Measurements from ENCODE around the gene FYTTD1. TPM values are rescaled to one million over a fixed set of nuclear protein-coding genes. Genes with fewer than 3 reads are reported as not detected.

The FYTTD1 gene
- total RNA-seq, 2 experiments from 2014 or later = 47.6 to 57.8 TPM

GRCh38 chr3:197829397-197830045, 79.8 kb downstream of the FYTTD1 start:
- no peaks in the 10 kb centered on the region for H3K9me2 ChIP-seq (ENCODE audit: insufficient read depth, low read length)
- no peak overlapping the region for H3K4me3 ChIP-seq (ENCODE audit: low read depth, low read length, poor library complexity, severe bottlenecking)
- no TSS peak for BruUV-seq (replicated peaks)
- ChIA-PET CTCF (ENCODE audit: unreplicated experiment) (no interaction called here), POLR2A (interaction anchor here (0.6 to 0.7 kb wide), 2 partner anchors 228 to 329 kb away, joined by 3 read pairs; no protein-coding TSS in a partner anchor)
- TF ChIP-seq EZH2phosphoT487 (IDR thresholded peaks at IDR 0.05; ENCODE audit: borderline replicate concordance, low read depth, low read length) (no peak), CTCF (conservative IDR thresholded peaks at IDR 0.05; ENCODE audit: low read length) (no peak)
- no peak overlapping the region for H3K4me2 ChIP-seq (ENCODE audit: low read length)
- no peak for DNase-seq (ENCODE audit: low spot score)
- no peaks in the 10 kb centered on the region for H4K20me1 ChIP-seq (ENCODE audit: insufficient read depth, low read length)
- no peak overlapping the region for H3K27ac ChIP-seq (ENCODE audit: low read depth, low read length, poor library complexity, severe bottlenecking)
- no peak overlapping the region for H2AFZ ChIP-seq (ENCODE audit: low read length)
- intact Hi-C loops (cut with micrococcal nuclease; ENCODE audit: unreplicated experiment) = no loop called here
- H3K36me3 ChIP-seq (ENCODE audit: insufficient read depth, low read length) = peaks cover 69% of the 10 kb centered on the region
- H3K79me2 ChIP-seq (ENCODE audit: insufficient read depth, low read depth, low read length) = no peaks in the 10 kb centered on the region
- H3K4me1 ChIP-seq (ENCODE audit: insufficient read depth, low read length, poor library complexity, severe bottlenecking) = no peaks in the 10 kb centered on the region
- no peaks in the 10 kb centered on the region for H3K9me3 ChIP-seq (ENCODE audit: low read length)

- Histone ChIP-seq H3K4me3 (ENCODE audit: low read depth, low read length, poor library complexity, severe bottlenecking) (no peak overlapping the region), H3K9me3 (ENCODE audit: low read length) (no peaks in the 10 kb centered on the region), H3K36me3 (ENCODE audit: insufficient read depth, low read length) (peaks cover 68% of the 10 kb centered on the region), H4K20me1 (ENCODE audit: insufficient read depth, low read length) (no peaks in the 10 kb centered on the region), H3K9me2 (ENCODE audit: insufficient read depth, low read length) (no peaks in the 10 kb centered on the region), H2AFZ (ENCODE audit: low read length) (no peak overlapping the region), H3K27ac (ENCODE audit: low read depth, low read length, poor library complexity, severe bottlenecking) (no peak overlapping the region), H3K79me2 (ENCODE audit: insufficient read depth, low read depth, low read length) (no peaks in the 10 kb centered on the region), H3K4me1 (ENCODE audit: insufficient read depth, low read length, poor library complexity, severe bottlenecking) (no peaks in the 10 kb centered on the region), H3K4me2 (ENCODE audit: low read length) (no peak overlapping the region)
- no peak for DNase-seq (ENCODE audit: low spot score)
- no peak for TF ChIP-seq CTCF (conservative IDR thresholded peaks at IDR 0.05; ENCODE audit: low read length)
- no peak for TF ChIP-seq EZH2phosphoT487 (IDR thresholded peaks at IDR 0.05; ENCODE audit: borderline replicate concordance, low read depth, low read length)
- ChIA-PET POLR2A (interaction anchor here (0.7 to 1.0 kb wide), 2 partner anchors 90 to 330 kb away, joined by 3 to 5 read pairs; no protein-coding TSS in a partner anchor), CTCF (ENCODE audit: unreplicated experiment) (no interaction called here)
- BruUV-seq (replicated peaks) = no TSS peak
- intact Hi-C loops (cut with micrococcal nuclease; ENCODE audit: unreplicated experiment) = no loop called here
Measured at GRCh38 chr3:197830308-197830966, 80.8 kb downstream of the FYTTD1 start.

GRCh38 chr3:197830967-197831313, 81.3 kb downstream of the FYTTD1 start:
- Histone ChIP-seq H3K9me3 (ENCODE audit: low read length) (no peaks in the 10 kb centered on the region), H2AFZ (ENCODE audit: low read length) (no peak overlapping the region), H3K9me2 (ENCODE audit: insufficient read depth, low read length) (no peaks in the 10 kb centered on the region), H3K79me2 (ENCODE audit: insufficient read depth, low read depth, low read length) (no peaks in the 10 kb centered on the region), H3K4me1 (ENCODE audit: insufficient read depth, low read length, poor library complexity, severe bottlenecking) (no peaks in the 10 kb centered on the region), H3K36me3 (ENCODE audit: insufficient read depth, low read length) (peaks cover 72% of the 10 kb centered on the region), H4K20me1 (ENCODE audit: insufficient read depth, low read length) (no peaks in the 10 kb centered on the region), H3K4me3 (ENCODE audit: low read depth, low read length, poor library complexity, severe bottlenecking) (no peak overlapping the region), H3K4me2 (ENCODE audit: low read length) (no peak overlapping the region), H3K27ac (ENCODE audit: low read depth, low read length, poor library complexity, severe bottlenecking) (no peak overlapping the region)
- POLR2A ChIA-PET = interaction anchor here (0.8 to 1.0 kb wide), 2 partner anchors 11 to 89 kb away, joined by 5 to 6 read pairs; no protein-coding TSS in a partner anchor
- BruUV-seq (replicated peaks) = no TSS peak
- TF ChIP-seq CTCF (conservative IDR thresholded peaks at IDR 0.05; ENCODE audit: low read length) (no peak), EZH2phosphoT487 (IDR thresholded peaks at IDR 0.05; ENCODE audit: borderline replicate concordance, low read depth, low read length) (no peak)
- DNase-seq (ENCODE audit: low spot score) = no peak
- CTCF ChIA-PET (ENCODE audit: unreplicated experiment) = no interaction called here
- intact Hi-C loops (cut with micrococcal nuclease; ENCODE audit: unreplicated experiment) = no loop called here
